Prostate gland (tissue), 2 donors: ENCODE data around the gene PIGU.

Source experiments
- POLR2A ChIP-seq: fragments of 450-650 bp; IDR thresholded peaks from one replicate; pipeline ENCODE4 v1.6.1; 2016; ENCODE audit warnings: antibody characterized with exemption, mild to moderate bottlenecking
- POLR2AphosphoS5 ChIP-seq: sonication (generic); formaldehyde crosslinking; IDR thresholded peaks from one replicate; pipeline ENCODE4 v1.6.1; 2017; ENCODE audit warnings: antibody characterized with exemption
- TF ChIP-seq, protein P1 (sequence below), 4 experiments: fragments of 200-600 bp in 2 of 4; fragments of 450-650 bp in 2 of 4; sonication (generic) in 2 of 4; IDR thresholded peaks; 1 replicate in 3 of 4; 2 replicates in 1 of 4; pipeline ENCODE4 v1.5.1; 2016 to 2019; ENCODE audit warnings: antibody characterized with exemption in 4 of 4, mild to moderate bottlenecking in 2 of 4, moderate library complexity in 2 of 4

DNA sequence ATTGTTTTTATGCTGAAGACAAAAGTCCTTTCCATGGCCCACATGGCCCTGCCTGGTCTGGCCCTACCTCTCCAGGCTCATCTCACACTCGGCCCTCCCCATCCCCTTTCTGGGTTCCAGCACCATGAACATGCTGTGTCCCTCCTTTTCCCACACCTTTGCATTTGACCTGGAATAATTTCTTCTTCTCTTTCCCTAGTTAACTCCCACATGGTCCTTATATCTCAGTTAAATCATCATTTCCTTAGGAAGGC, 38.9 kb downstream of the PIGU start:
- no peak for TF ChIP-seq POLR2A
- TF ChIP-seq, protein P1, sequence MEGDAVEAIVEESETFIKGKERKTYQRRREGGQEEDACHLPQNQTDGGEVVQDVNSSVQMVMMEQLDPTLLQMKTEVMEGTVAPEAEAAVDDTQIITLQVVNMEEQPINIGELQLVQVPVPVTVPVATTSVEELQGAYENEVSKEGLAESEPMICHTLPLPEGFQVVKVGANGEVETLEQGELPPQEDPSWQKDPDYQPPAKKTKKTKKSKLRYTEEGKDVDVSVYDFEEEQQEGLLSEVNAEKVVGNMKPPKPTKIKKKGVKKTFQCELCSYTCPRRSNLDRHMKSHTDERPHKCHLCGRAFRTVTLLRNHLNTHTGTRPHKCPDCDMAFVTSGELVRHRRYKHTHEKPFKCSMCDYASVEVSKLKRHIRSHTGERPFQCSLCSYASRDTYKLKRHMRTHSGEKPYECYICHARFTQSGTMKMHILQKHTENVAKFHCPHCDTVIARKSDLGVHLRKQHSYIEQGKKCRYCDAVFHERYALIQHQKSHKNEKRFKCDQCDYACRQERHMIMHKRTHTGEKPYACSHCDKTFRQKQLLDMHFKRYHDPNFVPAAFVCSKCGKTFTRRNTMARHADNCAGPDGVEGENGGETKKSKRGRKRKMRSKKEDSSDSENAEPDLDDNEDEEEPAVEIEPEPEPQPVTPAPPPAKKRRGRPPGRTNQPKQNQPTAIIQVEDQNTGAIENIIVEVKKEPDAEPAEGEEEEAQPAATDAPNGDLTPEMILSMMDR (IDR thresholded peaks at IDR 0.05): no peak
- TF ChIP-seq POLR2AphosphoS5: no peak
